Cortex of kidney (tissue), 1 donor: ENCODE data around the gene COQ5.
"Not testable (repeated sequence)": the region's sequence is repeated elsewhere in the genome, so short reads cannot be mapped to it uniquely, and the experiment has no call there.

ENCODE experiments used
- DNase-seq: peaks from one replicate; lab custom pipeline; 2025; lab: John Stamatoyannopoulos, UW

The COQ5 gene

GRCh38 chr12:120528861-120529525, at the start of gene COQ5:
TSS of gene COQ5 (minus strand) at chr12:120529158. CDS start at chr12:120529141, 17 bp downstream.
- peak; percentile 43 for DNase-seq

- DNase-seq = no peak
Observed at GRCh38 chr12:120574106-120574505, 45.1 kb upstream of the COQ5 start.

GRCh38 chr12:120573560-120573959, 44.6 kb upstream of the COQ5 start:
- no peak for DNase-seq

DNA sequence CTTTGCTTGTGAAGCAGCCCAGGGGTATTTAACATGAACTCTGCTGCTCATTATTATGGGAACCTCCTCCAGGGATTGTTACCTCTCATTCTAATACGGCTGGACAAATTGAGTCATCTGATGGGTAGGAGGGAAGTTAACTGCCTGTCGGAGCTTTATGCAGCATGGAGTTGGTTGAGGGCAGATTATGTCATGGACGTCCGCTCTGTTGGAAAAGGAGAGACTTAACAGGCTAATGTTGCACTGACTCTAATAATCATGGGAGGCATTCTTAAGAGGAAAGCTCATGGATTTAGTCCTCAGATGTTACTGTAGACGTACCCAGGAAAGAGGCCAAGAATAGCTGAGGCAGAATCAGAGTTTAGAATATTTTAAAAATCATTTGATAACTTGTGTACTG, 42.3 kb upstream of the COQ5 start:
- no peak for DNase-seq

DNA sequence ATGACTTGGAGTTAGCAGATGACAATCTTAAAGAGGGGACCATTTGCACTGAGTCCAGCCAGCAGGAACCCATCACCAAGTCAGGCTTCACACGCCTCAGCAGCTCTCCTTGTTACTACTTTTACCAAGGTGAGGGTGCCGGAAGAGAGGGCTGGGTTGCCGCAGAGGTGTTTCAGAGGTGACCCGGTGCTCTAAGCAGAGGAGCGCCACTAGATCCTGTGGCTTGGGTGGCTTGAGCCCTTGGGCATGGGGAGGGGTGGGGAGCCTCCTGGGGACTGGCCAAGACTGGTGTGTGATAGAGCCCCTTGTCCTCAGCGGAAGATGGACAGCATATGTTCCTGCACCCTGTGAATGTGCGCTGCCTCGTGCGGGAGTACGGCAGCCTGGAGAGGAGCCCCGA, 34.5 kb upstream of the COQ5 start:
- no peak for DNase-seq

- no peak for DNase-seq
Observed at GRCh38 chr12:120562906-120563305, 33.9 kb upstream of the COQ5 start.

- no peak for DNase-seq
Observed at GRCh38 chr12:120557589-120557988, 28.6 kb upstream of the COQ5 start.

DNA sequence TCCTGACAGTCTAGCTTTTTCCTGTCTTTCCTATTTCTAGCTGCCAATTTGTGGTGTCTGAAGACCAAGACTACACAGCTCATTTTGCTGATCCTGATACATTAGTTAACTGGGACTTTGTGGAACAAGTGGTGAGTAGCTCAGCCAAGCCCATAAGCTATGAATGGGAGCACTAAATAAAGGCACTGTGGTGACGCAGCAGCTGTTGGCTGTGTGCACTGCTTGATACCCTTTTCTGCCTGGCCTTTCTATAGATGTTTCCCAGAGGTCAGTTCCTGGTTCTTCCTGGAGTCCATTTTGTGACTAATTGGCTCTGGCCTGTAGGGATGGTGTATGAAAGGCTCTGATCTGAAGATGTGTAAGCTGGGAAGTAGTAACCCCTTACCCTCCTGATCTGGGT, 25.7 kb upstream of the COQ5 start:
- no peak for DNase-seq

DNA sequence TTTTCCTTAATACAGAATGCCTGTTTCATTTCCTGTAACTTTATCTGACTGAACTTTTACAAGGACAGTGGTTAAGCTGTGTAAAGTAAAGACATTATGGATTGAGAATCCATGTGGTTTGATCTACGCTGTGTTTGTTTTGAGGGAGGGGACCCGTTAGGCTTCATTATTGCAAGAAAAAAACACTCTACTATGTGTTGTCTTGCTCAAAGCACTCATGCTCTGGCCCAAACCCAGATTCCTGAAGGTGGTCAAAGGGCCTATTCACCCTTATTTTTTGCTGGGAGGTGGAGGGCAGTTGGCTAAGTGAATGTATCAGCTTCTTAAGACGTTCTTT, 17.1 kb upstream of the COQ5 start:
- DNase-seq = no peak

DNA sequence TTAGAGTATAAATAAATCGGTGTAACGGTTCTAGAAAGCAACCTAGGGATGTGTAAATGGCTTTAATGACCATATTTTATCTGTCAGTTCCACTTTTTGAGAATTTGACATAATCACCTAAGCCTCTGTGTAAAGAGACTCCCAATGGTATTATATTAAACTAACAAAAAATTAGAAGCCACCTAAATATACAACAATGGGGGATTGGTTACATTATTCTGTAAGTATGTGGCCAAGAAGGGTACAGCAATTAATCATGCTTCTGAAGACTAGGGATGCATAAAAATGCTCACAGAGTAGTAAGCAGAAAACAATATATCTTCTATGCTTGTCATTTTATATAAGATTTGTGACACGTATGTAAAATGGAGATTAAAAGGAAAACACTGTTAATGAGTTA, 15.7 kb upstream of the COQ5 start:
- no peak for DNase-seq

GRCh38 chr12:120542166-120542565, 13.2 kb upstream of the COQ5 start:
- no peak for DNase-seq

GRCh38 chr12:120540445-120540844, 11.5 kb upstream of the COQ5 start:
- DNase-seq = no peak

DNA sequence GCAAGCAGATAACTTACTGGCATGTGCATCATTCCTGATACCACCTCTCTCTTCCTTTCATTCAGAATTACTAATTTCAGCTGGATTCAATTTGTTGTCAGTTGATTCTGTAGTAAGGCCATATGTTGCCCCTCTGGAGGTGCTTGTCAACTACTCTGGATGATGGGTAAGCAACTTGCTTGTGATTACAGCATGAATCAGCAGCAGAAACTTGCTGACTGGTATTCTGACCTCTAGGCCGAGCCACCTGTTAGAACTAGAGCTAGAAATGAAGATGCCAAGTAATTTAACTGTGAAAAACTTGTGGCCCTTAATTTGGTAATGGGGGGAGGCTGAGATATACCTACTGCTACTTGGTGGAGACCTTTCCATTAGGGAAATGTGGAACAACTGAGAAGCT, 10.3 kb upstream of the COQ5 start:
- DNase-seq = no peak

GRCh38 chr12:120538281-120539156, 9.6 kb upstream of the COQ5 start:
- DNase-seq = no peak

DNA sequence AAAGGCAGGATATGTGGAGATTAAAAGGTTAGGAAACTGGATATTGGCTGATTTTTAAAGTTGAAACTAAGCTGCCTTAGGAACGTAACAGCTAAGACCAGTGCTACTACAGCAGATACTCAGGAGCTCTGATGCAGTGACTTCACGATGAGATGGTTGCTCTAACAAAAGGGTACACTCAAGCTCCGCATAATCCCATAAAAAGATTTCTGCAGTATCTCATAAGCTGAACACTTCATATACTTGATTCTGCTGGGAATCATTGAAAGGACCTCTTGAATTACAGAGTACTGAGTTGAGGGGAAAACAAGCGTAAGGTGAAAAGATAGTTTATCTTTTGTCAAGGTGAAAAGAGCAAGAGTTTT, 8.9 kb upstream of the COQ5 start:
- DNase-seq = no peak

- DNase-seq = no peak
Observed at GRCh38 chr12:120536064-120536791, 7.3 kb upstream of the COQ5 start.

GRCh38 chr12:120534703-120535655, 6.0 kb upstream of the COQ5 start:
- no peak for DNase-seq

GRCh38 chr12:120534203-120534702, 5.3 kb upstream of the COQ5 start, which contains the start of gene RNF10:
TSS of gene RNF10 (plus strand) at chr12:120534356. CDS start at chr12:120534812, 456 bp downstream.
- DNase-seq = no peak

- no peak for DNase-seq
Observed at GRCh38 chr12:120532701-120533238, 3.8 kb upstream of the COQ5 start.

DNA sequence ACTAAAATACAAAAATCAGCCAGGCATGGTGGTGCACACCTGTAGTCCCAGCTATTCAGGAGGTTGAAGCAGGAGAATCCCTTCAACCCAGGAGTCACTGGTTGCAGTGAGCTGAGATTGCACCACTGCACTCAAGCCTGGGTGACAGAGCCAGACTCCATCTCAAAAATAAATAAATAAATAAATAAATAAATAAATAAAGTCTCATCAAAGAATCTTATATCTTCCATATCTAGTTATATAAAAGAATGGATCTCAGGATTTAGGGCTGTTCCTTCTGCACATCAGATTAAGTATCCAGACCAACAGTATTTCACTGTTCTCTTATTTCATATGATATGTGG, 1.4 kb upstream of the COQ5 start:
- not testable (repeated sequence) for DNase-seq
